HG03196 (cell line): Measurements from ENCODE around the gene CRY1.
A peak's percentile ranks its signal among the peaks of the same experiment; 100 is the strongest.
"Not testable (repeated sequence)": the region's sequence is repeated elsewhere in the genome, so short reads cannot be mapped to it uniquely, and the experiment has no call there.

Experiments used
- ATAC-seq: cut with Tn5 transposase; IDR thresholded peaks from one replicate; pipeline ENCODE4 v1.9.1; 2021; ENCODE audit not compliant: unreplicated experiment

Gene CRY1

DNA sequence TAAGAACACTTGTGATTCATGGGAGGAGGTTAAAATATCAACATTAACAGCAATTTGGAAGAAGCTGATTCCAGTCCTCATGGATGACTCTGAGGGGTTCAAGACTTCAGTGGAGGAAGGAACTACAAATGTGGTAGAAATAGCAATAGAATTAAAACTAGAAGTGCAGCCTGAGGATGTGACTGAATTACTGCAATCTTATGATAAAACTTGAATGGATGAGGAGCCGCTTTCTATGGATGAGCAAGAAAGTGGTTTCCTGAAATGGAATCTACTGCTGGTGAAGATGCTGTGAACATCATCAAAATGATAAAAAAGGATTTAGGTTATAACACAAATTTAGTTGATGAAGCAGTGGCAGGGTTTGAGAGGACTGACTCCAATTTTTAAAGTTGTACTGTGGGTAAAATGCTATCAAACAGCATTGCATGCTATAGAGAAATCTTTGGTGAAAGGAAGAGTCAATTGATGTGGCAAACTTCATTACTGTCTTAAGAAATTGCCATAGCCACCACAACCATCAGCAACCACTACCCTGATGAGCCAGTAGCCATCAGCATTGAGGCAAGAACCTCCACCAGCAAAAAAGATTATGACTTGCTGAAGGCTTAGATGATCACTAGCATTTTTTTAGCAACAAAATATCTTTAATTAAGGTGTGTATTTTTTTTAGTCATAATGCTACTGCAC is 80.5 kb downstream of the CRY1 start:
- no peak for ATAC-seq

DNA sequence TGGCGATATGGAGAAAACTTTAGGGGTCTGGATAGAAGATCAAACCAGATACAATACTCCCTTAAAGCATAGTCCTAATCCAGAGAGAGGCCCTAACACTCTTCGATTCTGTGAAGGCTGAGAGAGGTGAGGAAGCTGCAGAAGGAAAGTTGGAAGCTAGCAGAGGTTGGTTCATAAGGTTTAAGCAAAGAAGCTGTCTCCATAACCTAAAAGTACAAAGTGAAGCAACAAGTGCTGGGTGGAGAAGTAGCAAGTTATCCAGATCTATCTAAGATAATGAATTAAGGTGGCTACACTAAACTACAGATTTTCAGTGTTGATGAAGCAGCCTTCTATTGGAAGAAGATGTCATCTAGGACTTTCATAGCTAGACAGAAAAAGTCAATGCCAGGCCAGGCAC is 81.8 kb downstream of the CRY1 start:
- no peak for ATAC-seq

DNA sequence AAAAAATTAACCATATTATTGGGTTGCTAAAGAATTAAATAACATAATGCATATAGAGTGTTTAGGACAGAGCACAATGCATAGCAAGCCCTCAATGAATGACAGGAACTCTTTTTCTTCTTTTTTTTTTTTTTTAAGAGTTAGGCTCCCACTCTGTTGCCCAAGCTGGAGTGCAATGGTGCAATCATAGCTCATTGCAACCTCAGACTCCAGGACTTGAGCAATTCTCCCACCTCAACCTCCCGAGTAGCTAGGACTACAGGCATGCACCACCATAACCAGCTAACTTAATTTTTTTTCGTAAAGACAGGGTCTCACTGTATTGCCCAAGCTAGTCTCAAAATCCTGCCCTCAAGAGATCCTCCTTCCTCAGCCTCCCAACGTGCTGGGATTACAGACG is 85.9 kb downstream of the CRY1 start:
- no peak for ATAC-seq

DNA sequence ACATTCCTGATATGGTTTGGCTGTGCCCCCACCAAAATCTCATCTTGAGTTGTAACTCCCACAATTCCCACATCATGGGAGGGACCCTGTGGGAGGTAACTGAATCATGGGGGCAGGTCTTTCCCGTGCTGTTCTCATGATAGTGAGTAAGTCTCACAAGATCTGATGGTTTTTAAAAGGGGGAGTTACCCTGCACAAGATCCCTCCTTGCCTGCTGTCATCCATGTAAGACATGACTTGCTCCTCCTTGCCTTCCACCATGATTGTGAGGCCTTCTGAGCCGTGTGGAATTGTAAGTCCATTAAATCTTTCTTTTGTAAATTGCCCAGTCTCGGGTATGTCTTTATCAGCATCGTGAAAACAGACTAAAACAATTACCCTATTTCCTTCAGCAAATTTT is 90.7 kb downstream of the CRY1 start:
- ATAC-seq = not testable (repeated sequence)

DNA sequence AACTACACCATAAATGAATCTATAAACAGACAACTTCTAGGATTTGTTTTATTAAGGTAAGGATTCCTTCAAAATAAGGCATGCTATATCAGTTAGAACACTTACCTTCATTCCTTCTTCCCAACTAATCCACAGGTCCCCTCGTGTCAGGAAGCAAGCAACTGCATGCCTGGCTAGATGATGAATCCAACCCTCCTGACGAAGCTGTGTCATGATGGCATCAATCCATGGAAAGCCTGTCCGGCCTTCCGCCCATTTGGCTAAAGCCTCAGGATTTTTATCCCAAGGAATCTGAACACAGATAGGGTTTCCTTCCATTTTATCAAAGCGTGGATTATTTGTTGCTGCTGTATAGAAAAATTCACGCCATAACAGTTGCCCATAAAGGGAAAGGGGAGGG is 93.9 kb downstream of the CRY1 start:
- no peak for ATAC-seq

DNA sequence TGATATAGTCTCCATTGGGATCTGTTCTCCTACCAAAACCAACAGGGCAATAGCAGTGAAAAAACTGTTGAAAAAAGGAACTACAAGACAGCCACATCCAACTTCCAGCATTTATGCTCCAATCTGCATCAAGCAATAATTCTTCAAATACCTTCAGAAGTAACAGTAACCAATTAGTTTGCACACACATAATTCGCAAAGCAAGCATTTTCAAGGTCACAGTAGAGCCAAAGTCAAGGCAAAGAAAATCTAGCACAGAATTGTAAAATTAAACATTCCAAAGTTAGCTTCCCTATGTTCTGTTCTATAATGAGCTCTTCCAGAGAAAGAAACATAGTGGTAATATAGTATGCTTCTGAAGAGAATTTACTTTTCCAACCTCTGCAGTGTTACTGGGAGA is 95.4 kb downstream of the CRY1 start:
- no peak for ATAC-seq

DNA sequence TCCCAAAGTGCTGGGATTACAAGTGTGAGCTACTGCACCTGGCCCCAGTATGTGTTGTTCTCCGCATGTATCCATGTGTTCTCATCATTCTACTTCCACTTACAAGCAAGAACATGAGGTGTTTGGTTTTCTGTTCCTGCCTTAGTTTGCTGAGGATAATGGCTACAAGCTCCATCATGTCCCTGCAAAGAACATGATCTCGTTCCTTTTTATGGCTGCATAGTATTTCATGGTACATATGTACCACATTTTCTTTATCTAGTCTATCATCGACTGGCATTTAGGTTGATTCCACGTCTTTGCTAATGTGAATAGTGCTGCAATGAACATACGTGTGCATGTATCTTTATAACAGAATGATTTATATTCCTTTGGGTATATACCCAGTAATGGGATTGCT is 97.2 kb downstream of the CRY1 start:
- ATAC-seq = not testable (repeated sequence)

DNA sequence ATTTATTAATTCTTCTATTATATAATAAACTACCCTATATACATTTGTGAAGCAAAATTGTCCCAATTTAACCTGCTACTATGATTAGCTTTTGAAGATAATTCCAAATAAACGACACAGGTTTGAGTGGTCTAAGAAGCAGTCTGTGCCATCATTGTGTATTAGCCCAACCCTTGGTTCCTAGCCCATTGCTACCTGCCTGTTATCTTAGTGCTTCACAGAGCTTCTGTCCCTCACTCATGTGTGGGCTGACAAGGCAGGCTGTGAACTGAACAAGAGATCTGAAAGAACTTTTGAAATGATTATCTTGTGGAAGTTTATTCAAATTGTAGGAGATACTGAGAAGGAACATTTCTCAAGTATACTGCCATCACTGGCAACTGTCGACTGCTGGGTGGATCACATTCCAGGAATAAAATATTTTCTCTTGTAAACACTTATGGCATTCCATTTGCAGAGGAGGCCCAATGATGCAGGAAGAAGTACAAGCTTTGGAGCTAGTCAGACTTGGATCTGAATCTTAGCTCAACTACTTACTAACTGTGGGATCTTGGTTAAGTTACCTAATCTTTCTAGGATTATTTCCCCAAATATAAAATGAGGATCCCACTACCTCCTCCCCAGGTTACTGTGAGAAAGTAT is 98.6 kb downstream of the CRY1 start:
- no peak for ATAC-seq

DNA sequence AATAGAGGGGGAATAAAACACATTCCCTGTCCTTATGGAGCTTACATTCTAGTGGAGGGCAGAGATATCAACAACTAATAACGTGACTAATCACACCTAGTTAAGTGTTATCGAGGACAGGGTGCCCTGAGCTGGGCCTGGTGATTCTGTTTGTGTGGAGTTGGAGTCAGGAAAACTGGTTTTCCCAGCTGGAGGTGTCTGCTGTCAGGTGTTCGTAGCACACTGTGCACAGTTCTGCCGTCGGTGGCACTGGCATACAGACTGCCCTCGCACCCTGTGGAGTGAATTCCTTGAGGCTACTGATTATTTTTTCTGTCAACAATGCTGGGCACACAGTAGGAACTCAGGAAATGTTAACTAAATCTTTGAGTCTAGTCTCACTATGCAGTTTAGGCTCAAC is 105.5 kb downstream of the CRY1 start:
- ATAC-seq = no peak

DNA sequence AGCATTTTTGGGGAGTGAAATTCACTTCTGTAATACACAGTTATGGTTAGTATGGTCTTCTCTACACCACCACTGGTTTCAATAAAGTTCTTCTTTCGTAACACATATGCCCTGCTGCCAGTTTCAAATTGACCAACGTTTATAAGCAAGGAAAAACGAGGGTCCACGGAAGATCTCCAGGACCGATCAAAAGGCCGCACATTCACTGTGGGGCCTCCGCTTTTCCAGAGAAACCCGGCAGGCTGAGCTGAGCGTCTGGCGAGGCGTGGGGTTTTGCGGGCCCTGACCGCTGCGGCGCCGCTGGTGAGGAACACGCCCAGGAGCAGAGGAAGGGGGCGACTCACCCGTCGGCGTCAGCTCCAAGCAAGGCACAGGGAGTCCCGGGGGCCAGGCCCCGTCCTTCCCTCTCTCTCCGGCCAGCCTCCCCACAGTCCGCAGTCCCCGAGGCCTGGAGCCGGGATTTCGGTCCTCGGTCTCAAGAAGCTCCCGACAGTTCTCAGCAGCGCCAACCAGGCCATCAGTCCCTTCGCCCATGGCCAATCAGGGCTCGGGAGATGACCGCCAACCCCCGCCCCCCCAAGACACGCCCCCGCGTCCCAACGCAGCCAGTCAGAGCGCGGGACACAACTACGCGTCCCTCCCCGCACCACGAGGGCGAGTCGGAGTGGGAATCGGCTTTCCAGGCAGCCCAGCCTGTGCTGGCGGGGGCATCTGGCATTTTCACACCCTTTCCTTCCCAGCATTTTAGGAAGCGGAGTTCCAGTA is 106.5 kb downstream of the CRY1 start, which contains the start of gene MTERF2:
MTERF2 (minus strand) TSS at position 522 of the 765 bp plus-strand sequence. CDS start 8,432 bp downstream, outside the sequence.
- peak; percentile 93 for ATAC-seq

DNA sequence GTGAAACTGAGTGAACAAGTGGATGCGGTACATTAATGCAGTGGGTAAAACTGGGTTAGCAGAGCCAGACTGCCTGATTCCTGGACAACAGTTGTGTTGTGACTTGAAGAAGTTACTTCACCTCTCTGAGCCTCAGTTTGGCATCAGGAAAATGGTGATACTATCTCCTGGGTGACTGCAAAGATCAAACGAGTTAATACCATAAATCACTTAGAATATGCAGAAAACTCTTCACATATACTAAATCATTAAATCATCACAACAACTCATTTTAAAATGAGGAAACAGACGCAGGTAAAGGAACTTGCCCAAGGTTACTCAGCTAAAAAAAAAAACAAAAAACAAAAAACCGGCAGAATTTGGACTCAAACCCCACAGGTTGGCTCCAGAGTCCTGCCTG is 107.2 kb downstream of the CRY1 start:
- ATAC-seq = no peak

DNA sequence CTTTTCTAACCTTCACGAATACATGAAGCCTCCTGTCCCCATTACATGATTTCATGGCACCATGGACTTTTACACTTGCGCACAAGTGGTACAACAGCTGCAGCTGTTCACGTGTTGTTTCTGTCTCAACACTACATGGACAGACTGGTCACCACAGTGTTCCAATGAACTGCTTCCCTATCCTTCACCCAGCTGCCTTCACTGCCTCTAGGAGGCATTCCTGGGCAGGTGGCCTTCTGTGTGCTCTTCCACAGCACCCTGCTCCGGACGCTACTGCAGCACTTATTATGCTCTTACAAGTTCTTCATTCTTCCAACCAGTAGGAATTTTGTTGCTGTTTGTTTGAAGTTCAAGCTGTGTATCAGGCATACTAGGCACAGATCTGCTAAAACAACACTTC is 107.9 kb downstream of the CRY1 start:
- ATAC-seq = no peak

DNA sequence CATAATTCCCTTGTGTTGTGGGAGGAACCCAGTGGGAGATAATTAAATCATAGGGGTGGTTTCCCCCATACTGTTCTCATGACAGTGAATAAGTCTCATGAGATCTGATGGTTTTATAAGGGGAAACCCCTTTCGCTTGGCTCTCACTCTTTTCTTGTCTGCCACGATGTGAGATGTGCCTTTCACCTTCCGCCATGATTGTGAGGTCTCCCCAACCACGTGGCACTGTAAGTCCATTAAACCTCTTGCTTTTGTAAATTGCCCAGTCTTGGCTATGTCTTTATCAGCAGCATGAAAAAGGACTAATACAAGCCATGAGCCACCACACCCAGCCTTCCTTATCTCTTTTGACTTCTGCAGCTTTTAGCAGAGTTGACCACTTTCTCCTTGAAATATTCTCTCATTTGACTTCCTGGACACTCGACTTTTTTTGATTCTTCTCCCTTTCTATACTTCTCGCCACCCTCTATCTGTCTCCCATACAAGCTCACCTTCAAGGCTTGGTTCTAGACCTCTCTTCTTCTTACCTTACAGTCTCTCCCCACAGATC is 108.7 kb downstream of the CRY1 start:
- no peak for ATAC-seq

DNA sequence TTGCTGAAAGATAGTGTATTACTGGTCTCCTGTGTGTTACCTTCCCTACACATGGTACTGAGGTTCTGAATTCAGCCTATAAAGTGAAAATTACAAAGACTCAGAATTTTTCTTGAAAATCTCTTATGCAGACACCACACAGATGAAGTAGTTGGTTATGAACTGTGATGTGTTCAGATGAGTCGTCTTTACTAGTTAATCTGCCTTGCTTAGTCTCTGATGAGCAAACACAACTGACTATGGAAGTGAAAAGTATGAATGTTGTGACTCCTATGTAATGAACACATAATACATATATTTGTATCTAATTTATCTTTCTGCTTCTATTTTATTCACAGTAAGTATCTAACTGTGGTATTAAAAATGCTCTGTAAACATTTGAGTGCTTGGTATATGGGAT is 111.1 kb downstream of the CRY1 start:
- ATAC-seq = no peak

DNA sequence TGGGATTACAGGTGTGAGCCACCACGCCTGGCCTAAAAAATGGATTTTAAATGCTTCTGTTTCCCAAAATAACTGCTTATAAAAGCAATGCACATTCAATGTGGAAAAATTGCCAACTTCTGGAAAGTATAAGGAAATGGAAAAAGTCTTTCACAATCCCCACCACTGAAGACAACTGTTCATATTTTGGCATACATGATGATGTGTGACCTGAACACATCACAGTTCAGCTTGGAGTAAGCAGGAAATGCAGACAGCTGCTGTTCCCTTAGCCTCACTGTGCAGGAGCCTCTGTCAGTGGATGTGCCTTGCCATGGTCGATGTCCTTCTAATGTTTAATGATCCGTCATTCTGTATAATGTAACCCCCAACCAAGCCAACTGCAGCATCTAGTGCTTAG is 111.6 kb downstream of the CRY1 start:
- ATAC-seq = no peak

DNA sequence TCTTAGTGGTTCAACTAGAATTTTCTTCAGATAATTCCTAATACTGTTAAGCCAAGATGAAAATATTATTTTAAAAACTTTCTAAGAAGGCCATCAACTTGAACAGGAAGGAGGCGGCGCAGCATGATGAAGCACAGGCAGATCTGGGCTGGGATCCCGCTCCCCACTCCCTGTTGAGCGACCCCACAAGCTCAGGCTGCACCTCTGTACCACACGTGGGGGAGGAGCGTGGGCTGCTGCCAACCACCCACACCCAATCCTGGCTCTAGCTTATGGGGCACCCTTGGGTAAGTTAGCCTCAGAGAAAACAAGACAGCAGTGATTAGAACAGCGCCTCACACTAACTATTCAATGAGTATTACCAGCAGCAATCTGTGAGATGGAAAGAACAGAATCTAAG is 112.4 kb downstream of the CRY1 start:
- ATAC-seq = no peak

DNA sequence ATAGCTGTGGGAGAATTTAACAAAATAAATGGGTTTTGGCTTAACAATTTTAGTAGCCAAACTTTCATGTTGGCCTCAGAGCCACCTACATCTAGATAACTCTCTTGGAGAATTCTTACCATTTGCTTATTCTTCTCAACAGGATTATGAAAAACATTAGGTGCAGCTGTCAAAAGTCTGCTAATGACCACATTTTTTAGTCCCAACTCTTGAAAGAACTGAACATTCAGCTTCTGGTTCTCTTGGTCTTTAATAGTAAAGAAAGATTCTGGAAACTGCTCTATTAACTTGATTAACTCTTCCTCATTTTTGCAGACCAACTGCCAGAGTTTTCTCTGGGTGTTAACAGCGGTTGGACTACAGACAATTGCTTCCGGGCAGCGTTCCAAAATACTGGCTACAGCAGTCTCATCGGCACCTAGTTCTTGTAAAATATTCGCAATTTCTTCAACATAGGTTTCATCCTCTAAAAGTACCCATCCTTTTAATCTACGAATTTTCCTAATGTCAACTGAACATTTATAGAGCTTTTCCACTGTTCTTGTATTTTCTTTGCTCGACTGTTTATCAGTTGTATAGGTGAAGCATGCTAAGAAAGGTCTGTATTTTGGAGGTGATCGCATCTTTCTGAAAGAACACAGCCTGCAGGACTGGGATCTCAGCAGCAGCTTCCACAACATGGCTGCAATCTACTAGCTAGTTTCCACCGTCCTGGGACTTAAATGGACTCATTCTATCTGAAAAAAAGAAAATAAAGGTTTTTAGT is 115.1 kb downstream of the CRY1 start:
- ATAC-seq = no peak

DNA sequence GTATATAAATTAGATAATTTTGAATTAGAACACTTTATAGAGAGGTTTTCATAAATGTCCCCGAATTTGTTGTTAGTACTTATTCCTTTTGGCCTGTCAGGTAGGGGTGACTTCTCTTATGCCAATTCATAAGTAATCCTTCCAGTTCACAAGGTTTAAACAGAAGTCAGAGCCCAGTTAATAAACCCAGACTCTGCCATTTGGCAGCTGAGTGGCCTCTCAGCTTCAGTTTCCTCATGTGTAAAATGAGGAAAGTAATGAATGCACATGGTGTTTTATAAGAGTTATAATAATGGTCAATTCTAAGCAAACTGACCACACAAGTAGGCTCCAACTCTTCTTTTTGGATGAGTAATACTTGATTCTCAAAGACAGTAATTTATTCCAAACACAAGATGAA is 116.7 kb downstream of the CRY1 start:
- no peak for ATAC-seq

DNA sequence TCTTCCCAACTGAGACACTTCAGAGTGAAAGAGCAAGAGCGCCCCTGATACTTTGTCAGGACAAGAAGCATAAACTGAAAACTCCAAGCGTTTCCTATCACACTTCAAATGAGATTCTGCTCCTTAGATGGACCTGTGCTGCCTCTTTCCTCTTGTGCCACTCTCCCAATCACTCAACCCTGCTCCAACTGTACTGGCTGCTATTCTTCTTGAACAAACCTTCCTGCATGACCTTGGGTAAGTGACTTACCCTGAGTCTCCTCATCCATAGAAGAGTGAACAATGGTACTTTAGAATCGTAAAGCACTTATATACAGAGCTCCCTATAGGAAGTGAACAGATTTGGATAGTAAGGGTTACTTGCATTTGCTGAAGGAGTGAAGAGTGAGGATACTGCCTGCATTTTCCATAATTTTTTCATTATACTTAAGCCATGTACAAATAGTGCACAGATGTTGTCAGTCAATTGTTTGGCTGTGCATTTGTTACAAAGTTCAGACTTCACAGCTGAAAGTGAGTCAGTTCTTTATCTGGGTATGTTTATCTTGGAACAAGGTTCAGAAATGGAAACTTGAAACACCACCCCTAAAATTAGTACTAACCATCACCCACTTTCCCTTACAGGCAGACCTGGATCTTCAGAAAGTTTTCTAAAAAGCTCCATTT is 117.2 kb downstream of the CRY1 start:
- no peak for ATAC-seq

DNA sequence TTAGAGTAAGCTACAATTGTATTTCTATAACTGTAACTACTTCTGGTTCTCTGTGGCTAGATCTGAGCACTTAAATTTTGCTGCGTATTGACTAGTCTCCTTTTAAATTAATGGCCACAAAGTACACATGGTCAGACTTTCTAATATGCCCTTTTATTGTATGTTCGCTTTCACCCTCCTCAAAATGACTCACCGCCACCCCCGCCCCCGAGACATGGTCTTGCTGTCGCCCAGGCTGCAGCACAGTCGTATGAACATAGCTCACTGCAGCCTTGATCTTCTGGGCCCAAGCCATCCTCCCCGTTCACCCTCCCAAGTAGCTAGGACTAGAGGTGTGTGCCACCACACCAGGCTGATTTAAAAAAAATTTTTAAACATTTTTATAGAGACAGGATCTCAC is 118.3 kb downstream of the CRY1 start:
- ATAC-seq = no peak

DNA sequence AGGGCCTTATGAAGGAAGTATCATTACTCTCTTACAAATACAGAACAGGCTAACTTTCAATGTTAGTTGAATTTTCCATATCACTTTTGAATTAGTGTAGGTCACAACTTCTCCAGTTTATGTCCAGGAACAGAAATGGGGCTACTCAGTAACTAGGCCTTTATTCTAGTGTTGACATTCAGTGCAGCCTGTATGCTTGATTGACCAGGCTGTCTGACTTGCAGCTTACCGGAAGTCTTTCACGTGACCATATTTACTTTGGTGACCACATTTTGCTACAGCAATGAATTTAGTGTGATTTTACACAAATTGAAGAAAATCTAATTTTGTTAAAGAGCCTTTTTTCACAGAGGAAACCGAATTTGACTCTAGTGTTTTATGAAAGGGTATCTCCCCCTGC is 118.8 kb downstream of the CRY1 start:
- ATAC-seq = peak; percentile 85
